Measurements from ENCODE around the gene BAIAP2. TPM values are rescaled to one million over a fixed set of nuclear protein-coding genes. Genes with fewer than 3 reads are reported as not detected.

BAIAP2 gene
- polyA plus RNA-seq, 3 donors from 2014 or later: 1.1 to 5.1 (median 4.7) TPM

- Mint-ChIP-seq H3K4me1 (no peaks in the 10 kb centered on the region), H3K9me3 (no peaks in the 10 kb centered on the region), H3K4me3 (no peak overlapping the region), H3K27ac (no peak overlapping the region), H3K27me3 (ENCODE audit: low read depth in 3 of 3) (peaks cover 0 to 2% (median 2%) of the 10 kb centered on the region in 3 donors), H3K36me3 (no peaks in the 10 kb centered on the region)
- DNase-seq: no peak
Observed at GRCh38 chr17:81086789-81087551, 52.0 kb downstream of the BAIAP2 start.

- no peak for DNase-seq
- H3K27me3 Mint-ChIP-seq (ENCODE audit: low read depth in 3 of 3): peaks cover 7 to 12% (median 8%) of the 10 kb centered on the region in 3 donors
- no peaks in the 10 kb centered on the region for H3K36me3 Mint-ChIP-seq
- no peak overlapping the region for H3K4me3 Mint-ChIP-seq
- no peak overlapping the region for H3K27ac Mint-ChIP-seq
- no peaks in the 10 kb centered on the region for H3K9me3 Mint-ChIP-seq
- peaks cover 8 to 14% of the 10 kb centered on the region in 2 donors for H3K4me1 Mint-ChIP-seq
Observed at GRCh38 chr17:81090361-81091136, 55.6 kb downstream of the BAIAP2 start.

- Mint-ChIP-seq H3K27ac (no peak overlapping the region), H3K4me3 (no peak overlapping the region), H3K27me3 (ENCODE audit: low read depth in 3 of 3) (peaks cover 7 to 12% (median 7%) of the 10 kb centered on the region in 3 donors), H3K4me1 (peaks cover 9 to 20% of the 10 kb centered on the region in 2 donors), H3K36me3 (no peaks in the 10 kb centered on the region), H3K9me3 (no peaks in the 10 kb centered on the region)
- no peak for DNase-seq
Observed at GRCh38 chr17:81091154-81091553, 56.2 kb downstream of the BAIAP2 start.

GRCh38 chr17:81091774-81092517 lies 57.0 kb downstream of the BAIAP2 start:
- H3K9me3 Mint-ChIP-seq: no peaks in the 10 kb centered on the region
- DNase-seq: no peak
- H3K36me3 Mint-ChIP-seq: no peaks in the 10 kb centered on the region
- no peak overlapping the region for H3K4me3 Mint-ChIP-seq
- peaks cover 9 to 21% of the 10 kb centered on the region in 2 donors for H3K4me1 Mint-ChIP-seq
- H3K27ac Mint-ChIP-seq: peak overlapping the region in 2 of 6 donors; percentile 37 to 78
- peaks cover 7 to 14% (median 7%) of the 10 kb centered on the region in 3 donors for H3K27me3 Mint-ChIP-seq (ENCODE audit: low read depth in 3 of 3)

GRCh38 chr17:81092518-81093095 lies 57.7 kb downstream of the BAIAP2 start:
- peaks cover 7 to 14% (median 7%) of the 10 kb centered on the region in 3 donors for H3K27me3 Mint-ChIP-seq (ENCODE audit: low read depth in 3 of 3)
- H3K9me3 Mint-ChIP-seq: no peaks in the 10 kb centered on the region
- H3K36me3 Mint-ChIP-seq: no peaks in the 10 kb centered on the region
- H3K4me1 Mint-ChIP-seq: peaks cover 11 to 21% of the 10 kb centered on the region in 2 donors
- H3K27ac Mint-ChIP-seq: peak overlapping the region in 2 of 6 donors; percentile 37 to 78
- DNase-seq: no peak
- no peak overlapping the region for H3K4me3 Mint-ChIP-seq

GRCh38 chr17:81093619-81094508 lies 58.9 kb downstream of the BAIAP2 start:
- Mint-ChIP-seq H3K36me3 (no peaks in the 10 kb centered on the region), H3K4me1 (peaks cover 11 to 21% of the 10 kb centered on the region in 2 donors), H3K9me3 (no peaks in the 10 kb centered on the region), H3K4me3 (peak overlapping the region in 4 of 5 donors; percentile 66 to 77 (median 73)), H3K27ac (peak overlapping the region; percentile 64 to 94 (median 88)), H3K27me3 (ENCODE audit: low read depth in 3 of 3) (peaks cover 7 to 12% (median 7%) of the 10 kb centered on the region in 3 donors)
- no peak for DNase-seq

GRCh38 chr17:81094509-81095382 lies 59.8 kb downstream of the BAIAP2 start:
- Mint-ChIP-seq H3K4me3 (peak overlapping the region; percentile 21 to 77 (median 70)), H3K27ac (peak overlapping the region; percentile 64 to 94 (median 88))

GRCh38 chr17:81095383-81095762 lies 60.4 kb downstream of the BAIAP2 start:
- H3K27ac Mint-ChIP-seq: peak overlapping the region in 5 of 6 donors; percentile 64 to 93 (median 86)
- H3K9me3 Mint-ChIP-seq: no peaks in the 10 kb centered on the region
- peaks cover 11 to 21% of the 10 kb centered on the region in 2 donors for H3K4me1 Mint-ChIP-seq
- H3K4me3 Mint-ChIP-seq: peak overlapping the region in 4 of 5 donors; percentile 66 to 77 (median 73)
- no peaks in the 10 kb centered on the region for H3K36me3 Mint-ChIP-seq
- DNase-seq: peak in 1 of 3 donors; percentile 16
- peaks cover 7 to 12% (median 7%) of the 10 kb centered on the region in 3 donors for H3K27me3 Mint-ChIP-seq (ENCODE audit: low read depth in 3 of 3)

More at GRCh38 chr17:81094509-81095382, 59.8 kb downstream of the BAIAP2 start:
- Mint-ChIP-seq H3K36me3 (no peaks in the 10 kb centered on the region), H3K27me3 (ENCODE audit: low read depth in 3 of 3) (peaks cover 7 to 12% (median 7%) of the 10 kb centered on the region in 3 donors), H3K4me1 (peaks cover 11 to 21% of the 10 kb centered on the region in 2 donors), H3K9me3 (no peaks in the 10 kb centered on the region)
- DNase-seq: peak; percentile 86 to 89 (median 87)

- H3K4me1 Mint-ChIP-seq: peaks cover 11 to 21% of the 10 kb centered on the region in 2 donors
- H3K27ac Mint-ChIP-seq: peak overlapping the region in 2 of 6 donors; percentile 49 to 79
- H3K9me3 Mint-ChIP-seq: no peaks in the 10 kb centered on the region
- H3K36me3 Mint-ChIP-seq: no peaks in the 10 kb centered on the region
- H3K4me3 Mint-ChIP-seq: no peak overlapping the region
- H3K27me3 Mint-ChIP-seq (ENCODE audit: low read depth in 3 of 3): peaks cover 7 to 12% (median 7%) of the 10 kb centered on the region in 3 donors
- no peak for DNase-seq
Observed at GRCh38 chr17:81096741-81097133, 61.8 kb downstream of the BAIAP2 start.

GRCh38 chr17:81097134-81097942 lies 62.4 kb downstream of the BAIAP2 start:
- H3K27me3 Mint-ChIP-seq (ENCODE audit: low read depth in 3 of 3): peaks cover 7 to 12% (median 7%) of the 10 kb centered on the region in 3 donors
- peaks cover 11 to 21% of the 10 kb centered on the region in 2 donors for H3K4me1 Mint-ChIP-seq
- no peaks in the 10 kb centered on the region for H3K36me3 Mint-ChIP-seq
- peak; percentile 44 to 59 (median 47) for DNase-seq
- H3K4me3 Mint-ChIP-seq: peak overlapping the region in 2 of 5 donors; percentile 46 to 60
- H3K9me3 Mint-ChIP-seq: no peaks in the 10 kb centered on the region
- H3K27ac Mint-ChIP-seq: peak overlapping the region in 1 of 6 donors; percentile 70

- Mint-ChIP-seq H3K27me3 (ENCODE audit: low read depth in 3 of 3) (peaks cover 7 to 12% (median 7%) of the 10 kb centered on the region in 3 donors), H3K4me3 (no peak overlapping the region), H3K4me1 (peaks cover 11 to 21% of the 10 kb centered on the region in 2 donors), H3K27ac (no peak overlapping the region), H3K9me3 (no peaks in the 10 kb centered on the region), H3K36me3 (no peaks in the 10 kb centered on the region)
- no peak for DNase-seq
Observed at GRCh38 chr17:81097943-81098308, 63.0 kb downstream of the BAIAP2 start.

Measured in immature natural killer cell (primary cell).